ENCODE results near the gene PDLIM3.

PDLIM3 gene

GRCh38 chr4:185471235-185472102 is 63.8 kb downstream of the PDLIM3 start, which contains the start of gene CCDC110:
Gene CCDC110 (minus strand): TSS chr4:185471733. CDS start chr4:185471683, 50 bp downstream.
- peak; percentile 89 to 93 for DNase-seq (ENCODE audit: low read depth in 2 of 2)

GRCh38 chr4:185470501-185471195 is 64.7 kb downstream of the PDLIM3 start:
- peak; percentile 2 to 13 for DNase-seq (ENCODE audit: low read depth in 2 of 2)

- no peak for DNase-seq (ENCODE audit: low read depth in 2 of 2)
These were observed 65.6 kb downstream of the PDLIM3 start for GRCh38 chr4:185469580-185470154.

GRCh38 chr4:185468999-185469398 is 66.3 kb downstream of the PDLIM3 start:
- no peak for DNase-seq (ENCODE audit: low read depth in 2 of 2)

- DNase-seq (ENCODE audit: low read depth in 2 of 2), result no peak
These were observed 67.3 kb downstream of the PDLIM3 start for GRCh38 chr4:185467991-185468390.

GRCh38 chr4:185467101-185467500 is 68.2 kb downstream of the PDLIM3 start:
- DNase-seq (ENCODE audit: low read depth in 2 of 2), result no peak

- DNase-seq (ENCODE audit: low read depth in 2 of 2), result no peak
These were observed 69.6 kb downstream of the PDLIM3 start for GRCh38 chr4:185465707-185466106.

GRCh38 chr4:185464887-185465286 is 70.4 kb downstream of the PDLIM3 start:
- no peak for DNase-seq (ENCODE audit: low read depth in 2 of 2)

GRCh38 chr4:185464183-185464582 is 71.1 kb downstream of the PDLIM3 start:
- no peak for DNase-seq (ENCODE audit: low read depth in 2 of 2)

GRCh38 chr4:185463541-185463940 is 71.8 kb downstream of the PDLIM3 start:
- DNase-seq (ENCODE audit: low read depth in 2 of 2), result no peak

GRCh38 chr4:185461565-185461964 is 73.7 kb downstream of the PDLIM3 start:
- no peak for DNase-seq (ENCODE audit: low read depth in 2 of 2)

GRCh38 chr4:185457136-185457535 is 78.2 kb downstream of the PDLIM3 start:
- DNase-seq (ENCODE audit: low read depth in 2 of 2), result no peak

GRCh38 chr4:185456131-185456530 is 79.2 kb downstream of the PDLIM3 start:
- DNase-seq (ENCODE audit: low read depth in 2 of 2), result no peak

Data from stimulated activated CD4-positive, alpha-beta T cell treated with anti-CD3 and anti-CD28 coated beads, Interleukin-4, amount 100 ng/mL, for 48 hours (primary cell).